Measurements from ENCODE around the gene ACSBG1.

Gene ACSBG1

GRCh38 chr15:78164010-78164409 lies 70.4 kb downstream of the ACSBG1 start:
- Histone ChIP-seq H4K20me1 (ENCODE audit: insufficient read depth, low read length) (no peaks in the 10 kb centered on the region), H3K27ac (ENCODE audit: low read length) (no peak overlapping the region), H3K36me3 (ENCODE audit: insufficient read depth, low read length) (peaks cover 80% of the 10 kb centered on the region), H3K9me3 (ENCODE audit: insufficient read depth, low read length, severe bottlenecking) (no peaks in the 10 kb centered on the region), H3K9ac (ENCODE audit: low read depth, low read length) (no peak overlapping the region), H3K27me3 (ENCODE audit: insufficient read depth, low read length, poor library complexity) (no peaks in the 10 kb centered on the region), H2AFZ (ENCODE audit: low read depth, low read length) (no peak overlapping the region), H3K4me2 (ENCODE audit: insufficient read depth, low read length) (no peak overlapping the region), H3K4me1 (ENCODE audit: insufficient read depth, low read length) (peaks cover 29% of the 10 kb centered on the region), H3K4me3 (ENCODE audit: low read depth in 1 of 2, low read length in 2 of 2) (no peak overlapping the region), H3K79me2 (ENCODE audit: insufficient read depth, low read length) (peaks cover 5% of the 10 kb centered on the region)
- ATAC-seq (ENCODE audit: insufficient read depth, low read depth) (no peak), DNase-seq (no peak)
- no peak for TF ChIP-seq CTCF (IDR thresholded peaks at IDR 0.05; ENCODE audit: borderline replicate concordance, extremely low read depth, low read length, poor library complexity, severe bottlenecking)
- TF ChIP-seq EZH2 (IDR thresholded peaks at IDR 0.05; ENCODE audit: borderline replicate concordance, low read depth, low read length, severe bottlenecking) = no peak

GRCh38 chr15:78162038-78162437 lies 72.3 kb downstream of the ACSBG1 start:
- H3K4me2 ChIP-seq (ENCODE audit: insufficient read depth, low read length) = no peak overlapping the region
- H3K4me3 ChIP-seq (ENCODE audit: low read depth in 1 of 2, low read length in 2 of 2) = no peak overlapping the region
- peak; percentile 68 for DNase-seq
- peaks cover 81% of the 10 kb centered on the region for H3K36me3 ChIP-seq (ENCODE audit: insufficient read depth, low read length)
- H3K79me2 ChIP-seq (ENCODE audit: insufficient read depth, low read length) = peaks cover 5% of the 10 kb centered on the region; the same call in 1 of the 2 replicates
- H3K4me1 ChIP-seq (ENCODE audit: insufficient read depth, low read length) = peaks cover 12% of the 10 kb centered on the region
- no peaks in the 10 kb centered on the region for H4K20me1 ChIP-seq (ENCODE audit: insufficient read depth, low read length)
- ATAC-seq (ENCODE audit: insufficient read depth, low read depth) = peak; percentile 83
- H3K9ac ChIP-seq (ENCODE audit: low read depth, low read length) = no peak overlapping the region
- no peaks in the 10 kb centered on the region for H3K27me3 ChIP-seq (ENCODE audit: insufficient read depth, low read length, poor library complexity)
- no peaks in the 10 kb centered on the region for H3K9me3 ChIP-seq (ENCODE audit: insufficient read depth, low read length, severe bottlenecking)
- H3K27ac ChIP-seq (ENCODE audit: low read length) = no peak overlapping the region; the same call in 1 of the 2 replicates
- H2AFZ ChIP-seq (ENCODE audit: low read depth, low read length) = no peak overlapping the region
- no peak for TF ChIP-seq EZH2 (IDR thresholded peaks at IDR 0.05; ENCODE audit: borderline replicate concordance, low read depth, low read length, severe bottlenecking)

GRCh38 chr15:78159395-78159794 lies 75.0 kb downstream of the ACSBG1 start:
- no peak for ATAC-seq (ENCODE audit: insufficient read depth, low read depth)
- Histone ChIP-seq H3K4me2 (ENCODE audit: insufficient read depth, low read length) (no peak overlapping the region), H3K4me1 (ENCODE audit: insufficient read depth, low read length) (peaks cover 2% of the 10 kb centered on the region), H3K27me3 (ENCODE audit: insufficient read depth, low read length, poor library complexity) (no peaks in the 10 kb centered on the region), H3K9me3 (ENCODE audit: insufficient read depth, low read length, severe bottlenecking) (no peaks in the 10 kb centered on the region), H3K36me3 (ENCODE audit: insufficient read depth, low read length) (peaks cover 77% of the 10 kb centered on the region), H3K27ac (ENCODE audit: low read length) (no peak overlapping the region), H3K79me2 (ENCODE audit: insufficient read depth, low read length) (peaks cover 19% of the 10 kb centered on the region), H3K4me3 (ENCODE audit: low read depth in 1 of 2, low read length in 2 of 2) (no peak overlapping the region), H3K9ac (ENCODE audit: low read depth, low read length) (no peak overlapping the region), H2AFZ (ENCODE audit: low read depth, low read length) (no peak overlapping the region), H4K20me1 (ENCODE audit: insufficient read depth, low read length) (no peaks in the 10 kb centered on the region)
- no peak for TF ChIP-seq EZH2 (IDR thresholded peaks at IDR 0.05; ENCODE audit: borderline replicate concordance, low read depth, low read length, severe bottlenecking)
- no peak for DNase-seq

- ATAC-seq (ENCODE audit: insufficient read depth, low read depth) = no peak
- peaks cover 14% of the 10 kb centered on the region for H3K4me1 ChIP-seq (ENCODE audit: insufficient read depth, low read length)
Observed at GRCh38 chr15:78157203-78157602, 77.2 kb downstream of the ACSBG1 start.

More at GRCh38 chr15:78157203-78157602, 77.2 kb downstream of the ACSBG1 start:
- peaks cover 71% of the 10 kb centered on the region for H3K36me3 ChIP-seq (ENCODE audit: insufficient read depth, low read length)
- H3K4me2 ChIP-seq (ENCODE audit: insufficient read depth, low read length) = no peak overlapping the region
- no peak overlapping the region for H3K4me3 ChIP-seq (ENCODE audit: low read depth in 1 of 2, low read length in 2 of 2)
- peaks cover 38% of the 10 kb centered on the region for H3K79me2 ChIP-seq (ENCODE audit: insufficient read depth, low read length)
- H3K9ac ChIP-seq (ENCODE audit: low read depth, low read length) = no peak overlapping the region
- no peaks in the 10 kb centered on the region for H3K27me3 ChIP-seq (ENCODE audit: insufficient read depth, low read length, poor library complexity)
- peaks cover 4% of the 10 kb centered on the region; the same call in 1 of the 2 replicates for H4K20me1 ChIP-seq (ENCODE audit: insufficient read depth, low read length)
- no peaks in the 10 kb centered on the region for H3K9me3 ChIP-seq (ENCODE audit: insufficient read depth, low read length, severe bottlenecking)
- H3K27ac ChIP-seq (ENCODE audit: low read length) = no peak overlapping the region
- DNase-seq = no peak
- no peak overlapping the region for H2AFZ ChIP-seq (ENCODE audit: low read depth, low read length)
- no peak for TF ChIP-seq CTCF (IDR thresholded peaks at IDR 0.05; ENCODE audit: borderline replicate concordance, extremely low read depth, low read length, poor library complexity, severe bottlenecking)
- no peak for TF ChIP-seq EZH2 (IDR thresholded peaks at IDR 0.05; ENCODE audit: borderline replicate concordance, low read depth, low read length, severe bottlenecking)

Measured in DND-41 (cell line).